ENCODE results near the gene TMEM18.

TMEM18 gene

DNA sequence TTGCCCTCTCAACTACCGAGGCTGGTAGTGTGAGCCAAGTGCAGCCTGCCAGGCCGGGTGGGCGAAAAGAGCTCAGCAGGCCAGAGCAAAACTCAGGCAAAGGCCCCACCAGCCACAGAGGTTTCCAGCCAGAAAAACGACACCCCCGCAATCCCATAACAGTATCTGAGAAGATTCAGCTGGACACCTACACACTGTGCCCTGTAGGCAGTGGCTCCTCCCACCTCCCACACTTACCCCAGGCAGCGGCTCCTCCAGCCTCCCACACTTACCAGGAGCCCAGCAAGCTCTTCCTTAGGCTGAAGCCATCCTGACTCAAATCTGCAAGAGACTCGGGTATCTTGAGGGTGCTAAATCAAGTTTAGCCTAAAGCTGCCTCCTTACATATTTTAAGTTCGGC, 15.6 kb upstream of the TMEM18 start:
- peaks cover 35% of the 10 kb centered on the region for H3K27me3 ChIP-seq
- no peak overlapping the region for H3K4me3 ChIP-seq (ENCODE audit: low read depth in 1 of 2, low read length in 1 of 2)
- no peaks in the 10 kb centered on the region for H3K9me3 ChIP-seq
- no peak overlapping the region for H3K27ac ChIP-seq
- TF ChIP-seq, protein P1, sequence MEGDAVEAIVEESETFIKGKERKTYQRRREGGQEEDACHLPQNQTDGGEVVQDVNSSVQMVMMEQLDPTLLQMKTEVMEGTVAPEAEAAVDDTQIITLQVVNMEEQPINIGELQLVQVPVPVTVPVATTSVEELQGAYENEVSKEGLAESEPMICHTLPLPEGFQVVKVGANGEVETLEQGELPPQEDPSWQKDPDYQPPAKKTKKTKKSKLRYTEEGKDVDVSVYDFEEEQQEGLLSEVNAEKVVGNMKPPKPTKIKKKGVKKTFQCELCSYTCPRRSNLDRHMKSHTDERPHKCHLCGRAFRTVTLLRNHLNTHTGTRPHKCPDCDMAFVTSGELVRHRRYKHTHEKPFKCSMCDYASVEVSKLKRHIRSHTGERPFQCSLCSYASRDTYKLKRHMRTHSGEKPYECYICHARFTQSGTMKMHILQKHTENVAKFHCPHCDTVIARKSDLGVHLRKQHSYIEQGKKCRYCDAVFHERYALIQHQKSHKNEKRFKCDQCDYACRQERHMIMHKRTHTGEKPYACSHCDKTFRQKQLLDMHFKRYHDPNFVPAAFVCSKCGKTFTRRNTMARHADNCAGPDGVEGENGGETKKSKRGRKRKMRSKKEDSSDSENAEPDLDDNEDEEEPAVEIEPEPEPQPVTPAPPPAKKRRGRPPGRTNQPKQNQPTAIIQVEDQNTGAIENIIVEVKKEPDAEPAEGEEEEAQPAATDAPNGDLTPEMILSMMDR (IDR thresholded peaks at IDR 0.05), result no peak
- no peaks in the 10 kb centered on the region for H3K36me3 ChIP-seq
- H3K4me1 ChIP-seq (ENCODE audit: control insufficient read depth in 1 of 2, insufficient read depth in 1 of 2, low read depth in 1 of 2, low read length in 1 of 2), result no peaks in the 10 kb centered on the region

DNA sequence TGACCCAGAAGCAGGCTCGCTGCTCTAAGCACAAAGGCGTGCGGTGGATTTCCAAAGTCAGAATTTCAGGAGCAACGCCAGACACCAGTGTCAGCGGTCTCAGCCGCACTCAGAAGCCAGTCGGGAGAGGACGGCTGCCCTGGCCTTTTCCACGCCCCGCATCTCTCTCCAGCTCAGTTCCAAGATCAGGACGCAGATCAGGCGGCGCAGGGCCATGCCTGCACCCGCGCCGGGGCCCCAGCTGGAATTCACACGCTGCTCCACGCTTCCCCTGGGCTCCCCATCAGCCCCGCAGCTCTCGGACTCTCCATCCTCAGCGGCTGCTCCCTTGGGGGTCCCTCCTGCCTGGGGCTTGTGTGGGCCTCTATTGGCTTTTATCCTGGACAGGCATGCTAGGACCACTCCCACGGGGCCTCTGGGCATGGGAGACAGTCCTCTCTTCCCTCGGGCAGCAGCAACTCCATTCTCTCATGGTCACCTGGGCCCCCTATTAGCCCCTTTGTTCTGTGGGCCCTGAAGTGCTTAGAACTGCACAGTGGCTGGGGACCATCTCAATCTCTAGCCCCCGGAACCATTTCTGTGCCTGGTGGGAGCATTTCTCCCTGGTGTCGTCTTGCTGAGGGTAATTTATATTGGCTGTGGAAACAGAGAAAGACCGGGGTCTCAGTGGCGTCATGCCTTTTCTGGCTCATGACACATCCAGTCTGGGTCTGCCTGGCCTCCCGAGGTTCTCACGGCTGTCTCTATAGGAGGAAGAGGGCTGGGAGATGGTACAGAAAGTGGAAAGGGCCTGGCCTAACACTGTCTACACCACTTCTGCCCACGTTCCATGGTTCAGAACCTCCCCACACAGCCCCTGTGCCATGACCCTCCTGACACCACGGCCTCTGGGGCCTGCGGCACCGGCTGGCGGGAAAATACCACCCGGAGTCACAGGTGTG, 14.9 kb upstream of the TMEM18 start:
- H3K27me3 ChIP-seq, result peaks cover 38% of the 10 kb centered on the region
- H3K36me3 ChIP-seq, result no peaks in the 10 kb centered on the region
- no peaks in the 10 kb centered on the region for H3K9me3 ChIP-seq
- TF ChIP-seq, protein P1 (IDR thresholded peaks at IDR 0.05), result no peak
- no peak overlapping the region for H3K4me3 ChIP-seq (ENCODE audit: low read depth in 1 of 2, low read length in 1 of 2)
- no peaks in the 10 kb centered on the region for H3K4me1 ChIP-seq (ENCODE audit: control insufficient read depth in 1 of 2, insufficient read depth in 1 of 2, low read depth in 1 of 2, low read length in 1 of 2)
- no peak overlapping the region for H3K27ac ChIP-seq

DNA sequence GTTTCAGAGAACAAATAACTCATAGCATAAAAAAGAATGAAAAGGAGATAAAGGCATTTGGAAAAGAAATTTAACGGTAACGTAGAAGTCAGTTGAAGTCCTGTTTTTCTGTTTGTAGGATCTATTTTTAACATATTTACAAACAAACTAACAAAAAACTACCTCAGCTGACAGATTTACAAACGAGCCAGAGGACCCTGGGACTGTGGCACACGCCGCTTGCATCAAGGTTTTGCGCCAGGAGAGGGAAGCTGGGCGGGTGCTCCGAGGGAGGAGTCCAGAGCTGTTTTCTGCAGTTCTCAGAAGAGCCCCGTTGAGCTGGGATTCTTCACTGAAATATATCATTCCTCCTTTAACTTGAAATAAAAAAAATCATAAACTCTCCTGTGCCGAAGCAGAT, 13.6 kb upstream of the TMEM18 start:
- H3K36me3 ChIP-seq, result no peaks in the 10 kb centered on the region
- no peak overlapping the region for H3K27ac ChIP-seq
- no peaks in the 10 kb centered on the region for H3K9me3 ChIP-seq
- H3K4me3 ChIP-seq (ENCODE audit: low read depth in 1 of 2, low read length in 1 of 2), result no peak overlapping the region
- no peaks in the 10 kb centered on the region for H3K4me1 ChIP-seq (ENCODE audit: control insufficient read depth in 1 of 2, insufficient read depth in 1 of 2, low read depth in 1 of 2, low read length in 1 of 2)
- peaks cover 32% of the 10 kb centered on the region for H3K27me3 ChIP-seq
- TF ChIP-seq, protein P1 (IDR thresholded peaks at IDR 0.05), result no peak

DNA sequence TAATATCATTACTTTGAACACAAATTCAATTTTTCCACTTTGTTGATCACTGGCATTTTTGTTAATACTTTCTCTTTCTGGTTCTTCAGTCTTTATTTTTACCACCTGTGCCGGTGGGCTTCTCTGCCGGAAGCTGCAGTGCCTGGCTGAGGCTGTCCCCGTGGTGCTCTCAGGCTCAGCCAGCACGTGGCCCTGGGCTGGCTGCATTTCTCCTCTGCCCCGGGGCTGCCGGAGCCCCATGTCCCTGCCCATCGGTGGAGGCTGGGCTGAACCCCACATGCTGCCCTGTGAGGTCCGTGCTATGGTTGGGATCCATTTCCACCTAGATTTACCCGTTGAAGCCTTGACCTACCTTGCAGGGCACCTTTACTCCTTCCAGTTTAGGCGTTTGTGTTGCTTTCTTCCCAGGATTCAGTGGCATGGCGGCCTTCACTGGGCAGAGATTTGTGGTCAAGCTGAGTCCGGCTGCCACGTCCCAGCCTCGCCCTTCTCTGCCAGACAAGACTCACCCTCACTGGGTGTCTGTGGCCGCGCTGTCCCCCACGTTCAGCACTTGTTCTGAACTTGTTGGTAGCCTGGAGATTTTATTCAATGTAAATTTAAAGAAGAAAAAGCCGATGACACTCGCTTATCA, 12.8 kb upstream of the TMEM18 start:
- Histone ChIP-seq H3K4me1 (ENCODE audit: control insufficient read depth in 1 of 2, insufficient read depth in 1 of 2, low read depth in 1 of 2, low read length in 1 of 2) (no peaks in the 10 kb centered on the region), H3K27me3 (peaks cover 25% of the 10 kb centered on the region), H3K9me3 (no peaks in the 10 kb centered on the region), H3K27ac (no peak overlapping the region), H3K36me3 (no peaks in the 10 kb centered on the region), H3K4me3 (ENCODE audit: low read depth in 1 of 2, low read length in 1 of 2) (no peak overlapping the region)
- TF ChIP-seq, protein P1 (IDR thresholded peaks at IDR 0.05), result no peak

DNA sequence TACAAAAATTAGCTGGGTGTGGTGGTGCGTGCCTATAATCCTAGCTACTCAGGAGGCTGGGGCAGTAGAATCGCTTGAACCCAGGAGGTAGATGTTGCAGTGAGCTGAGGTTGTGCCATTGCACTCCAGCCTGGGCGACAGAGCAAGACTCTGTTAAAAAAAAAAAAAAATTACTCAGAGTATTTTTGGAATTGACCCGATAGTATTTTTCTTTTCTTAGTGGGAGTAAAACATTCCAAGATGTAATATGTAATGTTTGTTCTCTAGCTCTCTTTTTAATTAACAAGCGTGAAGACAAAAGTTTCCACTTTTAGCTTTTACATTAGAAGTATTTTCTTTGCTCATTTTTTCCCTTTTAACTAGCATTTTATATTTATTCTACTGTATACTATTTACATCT, 12.0 kb upstream of the TMEM18 start:
- TF ChIP-seq, protein P1 (IDR thresholded peaks at IDR 0.05), result no peak
- H3K27me3 ChIP-seq, result peaks cover 24% of the 10 kb centered on the region
- H3K4me3 ChIP-seq (ENCODE audit: low read depth in 1 of 2, low read length in 1 of 2), result no peak overlapping the region
- H3K4me1 ChIP-seq (ENCODE audit: control insufficient read depth in 1 of 2, insufficient read depth in 1 of 2, low read depth in 1 of 2, low read length in 1 of 2), result no peaks in the 10 kb centered on the region
- H3K36me3 ChIP-seq, result no peaks in the 10 kb centered on the region
- no peaks in the 10 kb centered on the region for H3K9me3 ChIP-seq
- H3K27ac ChIP-seq, result no peak overlapping the region

Data from neutrophil (primary cell).